Thyroid gland (tissue), 4 donors: ENCODE data around the gene CEMIP2. TPM values are rescaled to one million over a fixed set of nuclear protein-coding genes. Genes with fewer than 3 reads are reported as not detected.

Experiments used
- DNase-seq, 2 donors: peaks; one replicate each; pipeline ENCODE4 v3.0.0-alpha.2; 2019
- H3K27ac ChIP-seq, 3 donors: fragments of 200-600 bp; sonication (generic); 1 replicate in 2 of 3; 2 replicates in 1 of 3; pipeline ENCODE4 v1.5.1; 2016 to 2019; ENCODE audit warnings: mild to moderate bottlenecking in 1 of 3, moderate library complexity in 1 of 3
- H3K27me3 ChIP-seq: fragments of 200-600 bp; sonication (generic); one replicate; pipeline ENCODE4 v1.5.1; 2019
- H3K36me3 ChIP-seq, 2 donors: fragments of 200-600 bp; sonication (generic); one replicate each; pipeline ENCODE4 v1.5.1; 2016 to 2019
- H3K4me1 ChIP-seq, 2 donors: fragments of 200-600 bp; sonication (generic); one replicate each; pipeline ENCODE4 v1.5.1; 2017 to 2019
- H3K4me3 ChIP-seq, 3 donors: fragments of 200-600 bp; sonication (generic); replicated peaks in 1 of 3; 1 replicate in 2 of 3; 2 replicates in 1 of 3; pipeline ENCODE4 v1.5.1; 2016; ENCODE audit warnings: mild to moderate bottlenecking in 1 of 3
- H3K9me3 ChIP-seq: fragments of 200-600 bp; sonication (generic); one replicate; pipeline ENCODE4 v1.5.1; 2017
- CTCF ChIP-seq, 6 experiments: fragments of 200-600 bp in 3 of 6; fragments of 450-650 bp in 3 of 6; sonication (generic) in 3 of 6; IDR thresholded peaks; one replicate each; pipeline ENCODE4 v1.5.1; 2016 to 2019; ENCODE audit warnings: antibody characterized with exemption in 6 of 6, mild to moderate bottlenecking in 2 of 6, inconsistent platforms in 1 of 6, moderate library complexity in 1 of 6
- POLR2A ChIP-seq, 2 donors: fragments of 450-650 bp; IDR thresholded peaks; one replicate each; pipeline ENCODE4 v1.6.1; 2017; ENCODE audit warnings: antibody characterized with exemption in 2 of 2, mild to moderate bottlenecking in 2 of 2, moderate library complexity in 1 of 2
- WGBS, 2 donors: methylation state at CpG; one replicate each; pipeline ENCODE4 v1.1.5; 2017; 5-methylcytosine and 5-hydroxymethylcytosine counted together
- intact Hi-C: fragments of 100-400 bp; cut with DNase I; formaldehyde crosslinking; loops from one replicate; pipeline ENCODE4 v1.15.1; 2023
- total RNA-seq, 4 donors: library from RNA; depleted of rRNA; stranded (reverse); fragments of >200 nt; gene quantifications; one replicate each; pipeline ENCODE4 v1.2.3, GENCODE V29; 2016

Gene CEMIP2
- total RNA-seq, 4 donors from 2014 or later, result 29.6 to 111 (median 34.0) TPM

- DNase-seq, result no peak
- Histone ChIP-seq H3K36me3 (peaks cover 0 to 5% of the 10 kb centered on the region in 2 donors), H3K4me3 (no peak overlapping the region), H3K9me3 (no peaks in the 10 kb centered on the region), H3K27ac (no peak overlapping the region), H3K4me1 (no peaks in the 10 kb centered on the region), H3K27me3 (no peaks in the 10 kb centered on the region)
- TF ChIP-seq POLR2A (IDR thresholded peaks at IDR 0.05), result no peak
- TF ChIP-seq CTCF (IDR thresholded peaks at IDR 0.05), result no peak
- intact Hi-C loops, result no loop called here
- 81 to 82% methylated on average over 10 of the region's 10 CpGs for WGBS, 2 donors
Observed at GRCh38 chr9:71741926-71742648, 26.2 kb downstream of the CEMIP2 start.

DNA sequence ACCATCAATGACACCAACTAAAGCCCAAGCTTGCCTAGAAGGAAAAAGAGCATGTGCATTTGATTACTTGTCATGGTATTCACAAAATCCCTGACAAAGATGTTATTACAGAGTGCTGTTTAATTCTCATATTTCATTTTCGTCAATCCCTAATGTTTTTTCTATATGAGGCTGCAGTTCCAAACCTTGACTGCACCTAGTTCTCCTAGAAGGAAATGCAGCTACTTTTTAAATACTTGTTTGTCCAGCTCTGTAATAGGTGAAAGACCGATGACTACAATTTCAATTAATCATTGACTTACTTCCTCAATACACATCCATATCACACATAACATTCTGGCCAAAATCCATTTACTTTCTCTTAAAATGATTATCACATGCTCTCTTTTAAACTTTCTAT lies 28.1 kb downstream of the CEMIP2 start:
- Histone ChIP-seq H3K9me3 (no peaks in the 10 kb centered on the region), H3K27me3 (no peaks in the 10 kb centered on the region), H3K4me3 (no peak overlapping the region), H3K27ac (no peak overlapping the region), H3K4me1 (no peaks in the 10 kb centered on the region), H3K36me3 (peaks cover 0 to 4% of the 10 kb centered on the region in 2 donors)
- no peak for DNase-seq
- intact Hi-C loops, result no loop called here
- WGBS, 2 donors, result 86 to 95% methylated on average over 2 of the region's 2 CpGs
- no peak for TF ChIP-seq POLR2A (IDR thresholded peaks at IDR 0.05)
- TF ChIP-seq CTCF (IDR thresholded peaks at IDR 0.05), result no peak

- DNase-seq, result no peak
- whole genome bisulfite sequencing, 2 donors, result 94 to 96% methylated on average over 2 of the region's 2 CpGs
- Histone ChIP-seq H3K4me1 (no peaks in the 10 kb centered on the region), H3K36me3 (no peaks in the 10 kb centered on the region), H3K27me3 (no peaks in the 10 kb centered on the region), H3K9me3 (no peaks in the 10 kb centered on the region), H3K4me3 (no peak overlapping the region), H3K27ac (no peak overlapping the region)
- TF ChIP-seq CTCF (IDR thresholded peaks at IDR 0.05), result no peak
- no peak for TF ChIP-seq POLR2A (IDR thresholded peaks at IDR 0.05)
- intact Hi-C loops, result no loop called here
Observed at GRCh38 chr9:71737455-71737854, 30.9 kb downstream of the CEMIP2 start.

- no peak for DNase-seq
- Histone ChIP-seq H3K9me3 (no peaks in the 10 kb centered on the region), H3K27ac (no peak overlapping the region), H3K4me1 (no peaks in the 10 kb centered on the region), H3K36me3 (no peaks in the 10 kb centered on the region), H3K27me3 (no peaks in the 10 kb centered on the region), H3K4me3 (no peak overlapping the region)
- TF ChIP-seq POLR2A (IDR thresholded peaks at IDR 0.05) (no peak), CTCF (IDR thresholded peaks at IDR 0.05) (no peak)
- intact Hi-C loops, result no loop called here
- 94 to 98% methylated on average over 4 of the region's 4 CpGs for WGBS, 2 donors
Observed at GRCh38 chr9:71736236-71736635, 32.1 kb downstream of the CEMIP2 start.

- TF ChIP-seq CTCF (IDR thresholded peaks at IDR 0.05), result no peak
- no peak for TF ChIP-seq POLR2A (IDR thresholded peaks at IDR 0.05)
- WGBS, 2 donors, result 92 to 96% methylated on average over 4 of the region's 4 CpGs
- H3K4me1 ChIP-seq, result peaks cover 0 to 4% of the 10 kb centered on the region in 2 donors
- intact Hi-C loops, result no loop called here
- H3K4me3 ChIP-seq, result no peak overlapping the region
- no peak for DNase-seq
- H3K27me3 ChIP-seq, result no peaks in the 10 kb centered on the region
- H3K9me3 ChIP-seq, result no peaks in the 10 kb centered on the region
- H3K27ac ChIP-seq, result no peak overlapping the region
- no peaks in the 10 kb centered on the region for H3K36me3 ChIP-seq
Observed at GRCh38 chr9:71734950-71735349, 33.4 kb downstream of the CEMIP2 start.
